Keratinocyte (primary cell): Measurements from ENCODE around the gene TANGO2. TPM values are rescaled to one million over a fixed set of nuclear protein-coding genes. Genes with fewer than 3 reads are reported as not detected.

ENCODE experiments used
- DNase-seq: peaks from one replicate; pipeline ENCODE4 v3.0.0-alpha.2; 2011; ENCODE audit warnings: low read depth, missing footprints, low spot score
- FAIRE-seq: peaks from 2 replicates; lab custom pipeline; 2011; peaks lifted over from hg19 to GRCh38; lab: Jason Lieb, UNC
- H2AFZ ChIP-seq: 2 replicates; pipeline ENCODE4 v1.6.0; 2012; ENCODE audit warnings: low read length, control low read depth, inconsistent platforms; ENCODE audit not compliant: control insufficient read depth
- H3K27ac ChIP-seq: 2 replicates; pipeline ENCODE4 v1.5.1; 2011; ENCODE audit warnings: low read length; ENCODE audit not compliant: control insufficient read depth, insufficient read depth
- H3K27me3 ChIP-seq: 3 replicates; pipeline ENCODE4 v1.6.0; 2011; ENCODE audit warnings: low read length; ENCODE audit not compliant: control insufficient read depth, insufficient read depth; ENCODE audit errors: extremely low read depth
- H3K36me3 ChIP-seq, 2 experiments: 2 replicates in 1 of 2; 3 replicates in 1 of 2; pipeline ENCODE4 v1.5.1; 2011; ENCODE audit warnings: low read length in 2 of 2, mild to moderate bottlenecking in 1 of 2; ENCODE audit not compliant: control insufficient read depth in 2 of 2, insufficient read depth in 2 of 2; ENCODE audit errors: extremely low read depth in 1 of 2
- H3K4me1 ChIP-seq: 3 replicates; pipeline ENCODE4 v1.5.1; 2011; ENCODE audit warnings: low read length; ENCODE audit not compliant: control insufficient read depth, insufficient read depth; ENCODE audit errors: extremely low read depth
- H3K4me2 ChIP-seq: 3 replicates; pipeline ENCODE4 v1.6.0; 2011; ENCODE audit warnings: low read depth, low read length; ENCODE audit not compliant: control insufficient read depth, insufficient read depth; ENCODE audit errors: extremely low read depth
- H3K4me3 ChIP-seq, 3 experiments: fragments of 200-600 bp in 1 of 3; sonication (generic) in 1 of 3; 2 replicates in 2 of 3; 3 replicates in 1 of 3; pipeline ENCODE4 v1.5.1; 2011 to 2016; ENCODE audit warnings: low read length in 3 of 3, mild to moderate bottlenecking in 3 of 3, control low read depth in 2 of 3, inconsistent platforms in 1 of 3, low read depth in 1 of 3, mixed read lengths in 1 of 3, mixed run types in 1 of 3, moderate library complexity in 1 of 3; ENCODE audit not compliant: control insufficient read depth in 2 of 3, insufficient read depth in 2 of 3; ENCODE audit errors: extremely low read depth in 1 of 3
- H3K79me2 ChIP-seq: 2 replicates; pipeline ENCODE4 v1.6.0; 2012; ENCODE audit warnings: low read length; ENCODE audit not compliant: control insufficient read depth, insufficient read depth
- H3K9ac ChIP-seq: 3 replicates; pipeline ENCODE4 v1.6.0; 2011; ENCODE audit warnings: low read length; ENCODE audit not compliant: control insufficient read depth, insufficient read depth; ENCODE audit errors: extremely low read depth
- H3K9me1 ChIP-seq: 3 replicates; pipeline ENCODE4 v1.6.0; 2011; ENCODE audit warnings: low read length; ENCODE audit not compliant: control insufficient read depth, insufficient read depth; ENCODE audit errors: extremely low read depth
- H3K9me3 ChIP-seq: 2 replicates; pipeline ENCODE4 v1.5.1; 2012; ENCODE audit warnings: low read depth, low read length; ENCODE audit not compliant: control insufficient read depth
- H4K20me1 ChIP-seq: 3 replicates; pipeline ENCODE4 v1.6.0; 2011; ENCODE audit warnings: low read length; ENCODE audit not compliant: control insufficient read depth, insufficient read depth; ENCODE audit errors: extremely low read depth
- EZH2 ChIP-seq: IDR thresholded peaks from one replicate; pipeline ENCODE4 v1.6.1; 2012; ENCODE audit warnings: inconsistent platforms, mild to moderate bottlenecking, low read length, moderate library complexity
- dilution Hi-C: fragments of 300-500 bp; cut with MboI; formaldehyde crosslinking; loops from one replicate; pipeline ENCODE4 v1.7.0; 2020; ENCODE audit warnings: low sequenced_read_pairs; ENCODE audit not compliant: extremely low pct_ligation_motif_present
- polyA plus RNA-seq, 5 experiments: library from polyadenylated mRNA; depleted of rRNA in 3 of 5; stranded (reverse) in 3 of 5; stranded (forward) in 1 of 5; unstranded in 1 of 5; fragments of >200 nt; gene quantifications; 1 replicate in 1 of 5; 2 replicates in 3 of 5; 3 replicates in 1 of 5; pipeline versions ENCODE4 v1.2.1 to v1.2.3, GENCODE V29; 2011 to 2012; ENCODE audit warnings: missing spikeins in 2 of 5, low read depth in 1 of 5, low replicate concordance in 1 of 5
- TF ChIP-seq, protein P1 (sequence below), 3 experiments: IDR thresholded peaks in 1 of 3; conservative IDR thresholded peaks in 1 of 3; optimal IDR thresholded peaks in 1 of 3; 2 replicates in 2 of 3; 3 replicates in 1 of 3; pipeline versions ENCODE3 to v1.5.1; 2011; ENCODE audit warnings: low read length in 3 of 3, mild to moderate bottlenecking in 3 of 3, moderate library complexity in 2 of 3, control low read depth in 1 of 3, inconsistent platforms in 1 of 3; ENCODE audit not compliant: insufficient read depth in 2 of 3; ENCODE audit errors: extremely low read depth in 1 of 3

Gene TANGO2
- polyA plus RNA-seq, 1 donor (not counting 4 experiments of a cell fraction or from before 2014, with no cell fraction given): 20.1 TPM

DNA sequence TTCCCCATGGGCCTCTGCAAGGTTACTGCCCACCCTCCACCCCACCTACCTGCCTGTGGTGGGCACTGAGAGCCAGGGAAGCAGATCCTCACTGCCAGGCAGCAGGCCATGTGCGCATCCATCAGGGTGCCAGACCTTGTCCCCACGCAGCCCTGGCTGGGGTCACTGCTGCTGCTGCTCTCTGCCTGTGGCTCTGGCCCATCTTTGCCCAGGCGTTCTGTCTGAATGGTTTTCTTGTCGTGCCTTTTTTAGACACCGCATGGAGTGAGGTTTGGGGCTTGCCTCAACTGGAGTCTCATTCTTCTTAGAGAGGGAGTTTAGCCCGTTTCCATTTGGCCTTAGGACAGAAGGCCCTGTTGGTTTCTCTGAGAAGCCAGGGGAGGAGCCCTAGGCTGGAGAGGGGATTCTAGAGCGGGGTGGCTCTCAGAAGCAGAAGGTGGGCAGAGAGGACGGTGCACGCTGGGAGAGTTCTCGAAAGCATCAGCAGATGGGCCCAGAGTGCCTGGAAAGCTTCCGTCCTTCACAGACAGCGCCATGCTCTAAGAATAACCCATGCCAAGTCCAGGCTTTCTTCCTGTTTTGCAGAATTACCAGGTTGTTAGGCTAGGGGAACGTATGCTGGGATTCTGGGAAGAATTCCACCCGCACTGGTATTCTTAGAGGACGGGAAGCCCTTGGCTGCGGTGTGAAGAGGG, 8.1 kb downstream of the TANGO2 start:
- dilution Hi-C loops: no loop called here
- Histone ChIP-seq H3K9ac (no peak overlapping the region), H3K9me3 (no peaks in the 10 kb centered on the region), H3K4me3 (no peak overlapping the region), H3K27me3 (no peaks in the 10 kb centered on the region), H3K9me1 (no peaks in the 10 kb centered on the region), H3K36me3 (peaks cover 10% of the 10 kb centered on the region in 2 experiments), H2AFZ (no peak overlapping the region), H3K4me2 (no peak overlapping the region), H3K27ac (no peak overlapping the region), H3K4me1 (peaks cover 13% of the 10 kb centered on the region), H3K79me2 (peaks cover 12% of the 10 kb centered on the region), H4K20me1 (no peaks in the 10 kb centered on the region)
- no peak for TF ChIP-seq EZH2
- TF ChIP-seq, protein P1, sequence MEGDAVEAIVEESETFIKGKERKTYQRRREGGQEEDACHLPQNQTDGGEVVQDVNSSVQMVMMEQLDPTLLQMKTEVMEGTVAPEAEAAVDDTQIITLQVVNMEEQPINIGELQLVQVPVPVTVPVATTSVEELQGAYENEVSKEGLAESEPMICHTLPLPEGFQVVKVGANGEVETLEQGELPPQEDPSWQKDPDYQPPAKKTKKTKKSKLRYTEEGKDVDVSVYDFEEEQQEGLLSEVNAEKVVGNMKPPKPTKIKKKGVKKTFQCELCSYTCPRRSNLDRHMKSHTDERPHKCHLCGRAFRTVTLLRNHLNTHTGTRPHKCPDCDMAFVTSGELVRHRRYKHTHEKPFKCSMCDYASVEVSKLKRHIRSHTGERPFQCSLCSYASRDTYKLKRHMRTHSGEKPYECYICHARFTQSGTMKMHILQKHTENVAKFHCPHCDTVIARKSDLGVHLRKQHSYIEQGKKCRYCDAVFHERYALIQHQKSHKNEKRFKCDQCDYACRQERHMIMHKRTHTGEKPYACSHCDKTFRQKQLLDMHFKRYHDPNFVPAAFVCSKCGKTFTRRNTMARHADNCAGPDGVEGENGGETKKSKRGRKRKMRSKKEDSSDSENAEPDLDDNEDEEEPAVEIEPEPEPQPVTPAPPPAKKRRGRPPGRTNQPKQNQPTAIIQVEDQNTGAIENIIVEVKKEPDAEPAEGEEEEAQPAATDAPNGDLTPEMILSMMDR (optimal IDR thresholded peaks at IDR 0.05 in 1 of 3, IDR thresholded peaks at IDR 0.05 in 1 of 3, conservative IDR thresholded peaks at IDR 0.05 in 1 of 3; ENCODE audit: extremely low read depth in 1 of 3, insufficient read depth in 2 of 3, low read length in 3 of 3): no peak
- FAIRE-seq: no peak
- no peak for DNase-seq

DNA sequence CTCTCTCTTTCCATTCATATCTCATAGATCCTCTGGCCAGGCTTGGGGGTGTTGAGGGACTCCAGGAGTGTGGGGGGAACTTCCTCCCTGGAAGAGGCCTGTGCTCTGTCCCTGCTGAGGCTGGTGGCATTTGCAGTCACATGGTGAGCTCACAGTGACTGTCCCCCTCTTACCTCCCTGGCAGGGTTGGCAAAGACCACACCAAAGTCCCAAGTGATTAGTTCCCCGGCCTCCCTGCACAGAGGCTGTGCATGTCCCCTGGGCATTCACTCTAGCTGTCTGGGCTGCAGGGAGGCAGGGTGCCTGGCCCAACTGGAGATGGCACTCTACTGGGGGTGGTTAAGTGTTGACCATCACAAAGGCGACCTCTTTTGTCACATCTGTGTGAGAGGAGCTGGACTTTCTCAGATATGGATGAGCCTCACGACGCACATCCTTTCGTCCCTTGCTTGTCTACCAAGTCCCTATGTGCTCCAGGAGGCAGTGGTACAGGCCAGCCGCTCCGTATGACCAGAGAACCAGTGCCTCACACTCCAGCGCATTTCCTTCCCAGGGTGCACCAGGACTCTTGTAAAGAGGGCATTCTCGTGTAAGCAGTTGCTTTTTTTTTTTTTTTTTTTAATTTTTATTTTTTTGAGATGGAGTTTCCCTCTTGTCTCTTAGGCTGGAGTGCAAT, 8.8 kb downstream of the TANGO2 start:
- DNase-seq: no peak
- H3K4me1 ChIP-seq: peaks cover 13% of the 10 kb centered on the region
- no peaks in the 10 kb centered on the region for H3K9me3 ChIP-seq
- TF ChIP-seq EZH2: no peak
- TF ChIP-seq, protein P1 (optimal IDR thresholded peaks at IDR 0.05 in 1 of 3, IDR thresholded peaks at IDR 0.05 in 1 of 3, conservative IDR thresholded peaks at IDR 0.05 in 1 of 3; ENCODE audit: extremely low read depth in 1 of 3, insufficient read depth in 2 of 3, low read length in 3 of 3): no peak
- dilution Hi-C loops: no loop called here
- peaks cover 8 to 10% of the 10 kb centered on the region in 2 experiments for H3K36me3 ChIP-seq
- H3K79me2 ChIP-seq: peaks cover 10% of the 10 kb centered on the region
- no peak overlapping the region for H3K4me2 ChIP-seq
- no peak overlapping the region for H2AFZ ChIP-seq
- no peaks in the 10 kb centered on the region for H4K20me1 ChIP-seq
- no peaks in the 10 kb centered on the region for H3K9me1 ChIP-seq
- FAIRE-seq: no peak
- H3K27ac ChIP-seq: no peak overlapping the region
- no peak overlapping the region for H3K9ac ChIP-seq
- no peaks in the 10 kb centered on the region for H3K27me3 ChIP-seq
- no peak overlapping the region for H3K4me3 ChIP-seq
